Activated gamma-delta T cell treated with anti-CD3 and anti-CD28 coated beads, Interleukin-2, amount 50 U/mL, for 16 hours (primary cell): Measurements from ENCODE around the gene CNTNAP2.

Experiments used
- DNase-seq: peaks from one replicate; pipeline ENCODE4 v3.0.0-alpha.2; 2020; ENCODE audit warnings: low read depth

Gene CNTNAP2

DNA sequence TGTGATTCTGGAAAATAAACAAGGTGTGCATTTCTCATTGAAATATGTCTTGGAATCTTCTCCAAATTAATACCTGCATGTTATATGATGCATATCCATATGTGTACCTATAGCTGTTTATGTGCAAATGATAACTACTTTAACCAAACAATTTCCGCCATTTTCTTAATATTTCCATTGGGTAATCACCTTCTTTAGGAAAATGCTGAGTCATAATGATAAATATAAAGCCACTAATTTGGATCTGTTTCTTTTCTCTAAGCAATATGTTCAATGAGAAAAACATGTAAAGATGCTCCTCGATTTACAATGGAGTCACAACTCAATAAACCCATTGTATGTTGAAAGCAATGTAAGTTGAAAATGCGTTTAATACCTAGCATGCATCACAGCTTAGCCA, 574.4 kb downstream of the CNTNAP2 start:
- DNase-seq: no peak

DNA sequence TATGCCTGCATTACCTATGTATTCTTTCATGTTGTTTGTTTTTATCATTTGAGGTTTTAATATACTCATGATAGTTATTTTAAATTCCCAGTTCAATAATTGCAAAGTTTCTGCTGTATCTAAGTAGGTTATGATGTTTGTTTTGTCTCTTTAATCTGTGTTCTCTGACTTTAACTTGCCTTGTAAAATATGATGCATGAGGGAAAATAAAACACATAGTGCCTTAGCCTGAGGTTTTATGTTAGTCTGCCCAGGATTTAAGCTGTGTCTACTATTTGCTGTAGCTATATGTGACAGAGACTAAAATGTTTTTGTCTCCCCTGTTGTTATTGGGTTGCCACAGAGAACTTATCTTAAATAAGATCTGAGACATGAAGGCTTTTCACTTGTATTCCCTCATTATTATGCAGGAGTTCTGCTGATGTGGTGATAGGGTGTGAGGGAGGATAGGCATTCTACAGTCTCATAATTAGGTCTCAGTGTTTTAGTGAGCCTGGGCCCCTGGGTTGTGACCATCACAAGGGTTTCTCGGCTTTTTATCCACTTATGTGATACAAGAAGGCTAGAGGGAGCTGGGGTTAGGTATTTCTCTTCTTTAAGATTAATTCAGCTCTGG, 582.5 kb downstream of the CNTNAP2 start:
- DNase-seq: no peak

DNA sequence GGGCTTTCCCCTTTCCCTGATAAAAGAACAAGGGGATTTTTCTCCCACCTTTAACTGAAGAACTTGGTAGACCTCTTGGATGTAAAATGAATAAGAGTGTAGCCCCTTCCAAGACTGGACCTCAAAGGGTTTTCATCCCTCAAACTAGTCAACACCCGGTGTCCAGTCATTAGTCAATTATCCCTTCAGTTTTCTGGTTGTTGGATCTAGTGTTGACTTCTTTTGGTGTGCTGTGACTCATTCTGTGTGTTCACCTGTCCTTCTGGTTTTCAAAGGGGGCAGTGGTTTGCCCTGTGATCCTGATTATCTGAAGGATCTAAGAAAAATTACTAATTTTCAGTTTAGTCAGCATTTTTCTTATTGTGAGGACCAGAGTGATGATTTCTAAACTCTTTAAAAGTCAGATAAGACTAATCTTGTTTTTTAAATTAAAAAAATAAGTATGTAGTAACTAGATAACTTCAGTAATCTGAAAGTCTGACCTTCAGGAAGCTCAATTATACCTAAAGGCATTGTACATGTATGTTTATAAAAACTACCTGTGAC, 583.5 kb downstream of the CNTNAP2 start:
- no peak for DNase-seq

DNA sequence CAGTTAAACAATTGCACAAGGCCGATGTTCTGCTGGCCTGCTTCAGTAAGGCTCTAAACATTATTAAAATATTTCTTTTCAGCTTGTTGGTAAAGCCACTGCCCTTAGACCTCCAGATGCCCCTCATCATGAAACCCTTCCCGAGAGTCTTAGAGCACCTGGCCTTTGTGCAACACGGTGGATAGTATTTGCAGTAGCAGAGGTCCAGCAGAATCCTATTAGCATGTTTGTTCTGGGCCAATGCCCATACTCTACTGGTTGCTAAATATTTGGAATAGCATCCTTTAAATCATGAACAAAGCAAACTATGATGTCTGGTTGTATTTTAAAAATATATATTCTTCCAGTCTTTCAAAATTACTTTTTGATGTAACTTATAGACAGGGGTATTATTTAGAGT, 584.6 kb downstream of the CNTNAP2 start:
- no peak for DNase-seq

GRCh38 chr7:146702898-146703297, 586.3 kb downstream of the CNTNAP2 start:
- no peak for DNase-seq

DNA sequence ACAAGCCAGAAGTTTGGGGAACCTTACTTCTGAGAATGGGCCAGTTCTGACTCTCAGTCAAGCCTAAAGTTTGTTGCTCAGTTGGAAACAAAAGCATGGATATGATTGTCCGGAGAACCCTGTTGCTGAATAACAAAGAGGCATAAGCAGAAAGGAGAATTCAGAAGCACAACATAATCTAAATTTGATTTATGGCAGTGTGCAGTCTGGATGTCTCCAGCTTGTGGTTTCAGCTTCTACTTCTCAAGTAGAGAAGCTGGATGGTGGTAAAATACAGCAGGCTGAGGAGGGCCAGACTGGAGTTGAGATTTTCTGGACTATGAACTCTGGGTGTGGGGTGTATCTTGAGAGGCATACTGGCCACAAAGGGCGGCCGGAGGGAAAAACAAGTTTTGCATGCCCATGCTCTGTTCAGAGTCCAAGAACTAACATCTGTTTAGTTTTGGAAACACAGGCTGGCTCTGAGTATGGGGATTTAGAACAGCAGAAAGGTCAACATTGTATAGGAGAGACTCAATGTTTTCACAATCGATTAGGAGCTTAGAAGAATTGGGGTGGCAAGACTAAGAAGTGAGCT, 592.9 kb downstream of the CNTNAP2 start:
- DNase-seq: no peak

DNA sequence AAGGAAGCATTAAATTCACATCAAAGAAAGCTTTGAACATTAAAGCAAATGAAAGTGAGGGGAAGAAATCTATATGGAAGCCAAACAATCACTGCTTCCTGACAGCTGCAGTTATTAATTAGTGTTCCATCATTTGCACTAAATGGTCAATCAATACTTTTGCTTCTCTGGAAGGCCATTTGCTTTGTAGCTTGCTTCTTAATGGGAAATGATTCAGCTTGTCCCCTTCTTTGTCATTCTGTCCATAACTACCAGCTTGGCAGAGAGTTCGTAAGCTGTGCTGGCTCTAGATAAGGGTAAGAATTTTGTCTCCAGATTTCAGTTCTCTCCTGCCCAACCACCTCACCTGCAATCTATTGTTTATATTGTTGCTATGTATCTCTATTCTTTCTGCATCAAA, 596.6 kb downstream of the CNTNAP2 start:
- no peak for DNase-seq

DNA sequence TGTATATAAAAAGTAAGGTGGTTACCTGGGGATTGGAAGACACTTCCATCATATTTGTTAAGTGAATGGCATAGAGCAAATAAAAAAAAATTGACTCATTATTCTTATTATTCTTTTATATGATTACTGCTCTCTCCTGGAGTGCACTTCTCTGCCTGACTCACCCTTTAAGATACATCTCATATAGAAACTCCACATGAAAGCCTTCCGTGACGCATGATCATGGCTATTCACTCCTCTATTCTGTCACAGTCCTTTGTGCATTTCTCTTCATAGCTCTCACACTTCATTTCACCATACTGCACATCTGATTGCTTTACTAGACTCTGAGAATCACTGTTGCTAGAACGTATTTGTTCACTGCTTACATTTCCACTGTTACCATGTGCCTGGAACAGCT, 597.3 kb downstream of the CNTNAP2 start:
- DNase-seq: no peak

DNA sequence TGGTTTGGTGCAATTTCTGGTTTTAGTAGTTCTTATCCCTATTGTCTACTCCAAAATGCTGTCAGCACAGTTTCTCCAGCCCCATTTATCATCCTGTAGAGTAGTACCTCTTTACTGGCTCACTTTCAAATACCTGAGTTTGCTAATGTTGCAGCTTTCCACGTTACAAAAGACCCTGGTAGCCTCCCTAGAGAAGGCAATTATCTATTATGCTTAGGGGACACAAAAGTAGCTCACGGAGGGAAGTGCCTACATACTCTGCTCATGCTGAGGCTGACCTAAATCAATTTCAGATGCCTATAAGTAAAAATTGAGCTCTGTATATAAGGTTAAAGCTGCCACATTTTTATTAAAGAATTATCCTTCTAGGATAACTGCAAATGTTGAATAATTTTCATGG, 603.6 kb downstream of the CNTNAP2 start:
- no peak for DNase-seq

- no peak for DNase-seq
These were observed 606.4 kb downstream of the CNTNAP2 start for GRCh38 chr7:146722986-146723385.

DNA sequence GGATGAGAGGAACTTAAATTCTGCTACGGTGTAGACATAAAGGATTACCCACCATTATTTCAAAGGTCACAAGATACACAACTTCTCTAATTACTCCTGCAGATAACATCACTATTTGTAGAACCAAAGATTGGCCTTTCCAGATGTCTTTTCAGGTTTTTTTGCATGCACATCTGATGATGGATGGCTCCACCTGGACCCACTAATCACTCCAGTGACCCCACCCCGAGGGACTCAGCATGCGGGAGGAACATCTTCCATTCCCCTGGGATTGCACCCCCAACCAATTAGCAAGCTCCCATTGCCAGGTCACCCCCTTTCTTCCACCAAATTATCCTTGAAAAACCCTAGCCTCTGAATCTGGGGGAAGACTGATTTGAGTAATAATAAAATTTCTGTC, 608.9 kb downstream of the CNTNAP2 start:
- no peak for DNase-seq

- DNase-seq: no peak
These were observed 611.5 kb downstream of the CNTNAP2 start for GRCh38 chr7:146728141-146728540.

GRCh38 chr7:146728611-146729010, 612.0 kb downstream of the CNTNAP2 start:
- DNase-seq: no peak

- DNase-seq: no peak
These were observed 614.6 kb downstream of the CNTNAP2 start for GRCh38 chr7:146731185-146731584.

GRCh38 chr7:146735992-146736391, 619.4 kb downstream of the CNTNAP2 start:
- DNase-seq: no peak

GRCh38 chr7:146736446-146737190, 620.0 kb downstream of the CNTNAP2 start:
- DNase-seq: no peak

- DNase-seq: no peak
These were observed 623.4 kb downstream of the CNTNAP2 start for GRCh38 chr7:146740039-146740438.

DNA sequence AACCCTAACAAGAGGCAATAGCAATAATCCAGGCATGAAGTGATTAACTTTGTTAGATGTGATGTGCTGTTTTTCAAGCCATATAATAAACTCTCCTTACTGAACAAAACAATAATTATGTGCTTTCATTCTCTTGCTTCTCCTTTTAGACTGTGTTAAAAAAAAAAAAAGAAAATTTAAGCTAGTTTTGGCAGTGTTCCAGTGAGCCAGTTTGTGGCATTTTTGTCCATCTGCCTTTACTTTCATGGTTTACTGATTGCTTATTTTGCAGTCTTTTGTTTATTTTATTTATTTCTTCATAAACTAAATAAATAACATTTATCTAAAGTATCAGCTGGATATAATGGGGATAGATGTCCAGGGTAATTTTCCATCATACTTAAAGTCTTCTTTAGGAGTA, 625.3 kb downstream of the CNTNAP2 start:
- no peak for DNase-seq

GRCh38 chr7:146754385-146754784, 637.8 kb downstream of the CNTNAP2 start:
- no peak for DNase-seq

DNA sequence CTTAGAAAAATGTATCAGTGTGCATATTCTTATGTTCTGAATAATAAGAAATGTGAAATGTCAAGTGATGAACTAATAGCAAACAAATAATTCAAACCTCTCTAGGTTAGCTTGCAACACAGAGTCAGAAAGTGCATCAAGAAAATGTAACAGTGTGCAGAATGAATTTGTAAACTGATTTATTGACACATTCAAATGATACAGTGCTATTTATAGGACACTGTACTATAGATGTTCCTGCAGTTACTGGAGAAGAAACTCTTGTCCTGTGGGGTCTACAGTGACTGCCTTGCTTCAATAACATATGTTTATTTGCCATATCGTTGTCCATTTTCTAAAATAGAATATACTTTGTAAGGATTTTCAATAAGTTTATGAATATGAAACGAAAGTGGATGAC, 639.0 kb downstream of the CNTNAP2 start:
- no peak for DNase-seq

DNA sequence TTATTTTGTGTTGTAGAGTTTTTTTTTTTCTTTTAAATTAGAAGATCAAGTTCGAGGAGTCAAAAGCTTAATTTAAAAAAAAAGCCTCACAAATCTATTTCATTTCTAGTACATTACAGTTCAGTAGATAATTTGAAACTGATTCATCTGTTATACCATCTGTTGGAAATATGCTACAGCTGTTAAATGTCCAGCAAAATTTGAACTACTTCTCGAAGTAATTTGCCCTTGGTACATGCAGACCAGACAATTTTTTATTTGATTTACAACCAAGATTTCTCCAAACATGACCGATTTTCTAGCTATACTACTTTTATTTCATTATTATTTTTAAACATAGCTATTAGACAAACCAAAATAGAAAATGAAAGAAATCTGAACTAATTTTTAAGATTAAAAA, 647.9 kb downstream of the CNTNAP2 start:
- no peak for DNase-seq

DNA sequence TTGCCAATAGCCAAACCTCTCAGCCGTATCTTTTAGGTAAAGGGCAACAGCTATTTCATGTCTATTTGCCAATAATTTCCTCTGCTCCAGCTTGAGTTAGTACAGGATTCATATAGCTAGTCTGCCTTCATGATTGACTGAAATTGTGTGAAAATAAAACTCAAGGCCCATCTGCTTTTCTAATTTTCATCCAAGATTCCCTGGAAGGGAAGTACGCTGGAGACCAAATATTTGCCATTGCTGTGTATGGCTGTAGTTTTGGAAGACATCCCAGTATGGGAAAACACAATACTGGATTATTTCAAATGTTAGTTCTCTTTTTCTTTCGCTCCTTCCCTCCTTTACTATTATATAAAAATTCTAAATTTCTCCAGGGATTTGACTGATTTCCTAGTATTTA, 652.4 kb downstream of the CNTNAP2 start:
- DNase-seq: no peak

- no peak for DNase-seq
These were observed 656.0 kb downstream of the CNTNAP2 start for GRCh38 chr7:146772601-146773000.
